AG08396 (cell line): Measurements from ENCODE around the gene GLG1.

Experiments
- DNase-seq: peaks from one replicate; pipeline ENCODE4 v3.0.0; 2012; ENCODE audit warnings: low spot score, mixed read lengths

Gene GLG1

DNA sequence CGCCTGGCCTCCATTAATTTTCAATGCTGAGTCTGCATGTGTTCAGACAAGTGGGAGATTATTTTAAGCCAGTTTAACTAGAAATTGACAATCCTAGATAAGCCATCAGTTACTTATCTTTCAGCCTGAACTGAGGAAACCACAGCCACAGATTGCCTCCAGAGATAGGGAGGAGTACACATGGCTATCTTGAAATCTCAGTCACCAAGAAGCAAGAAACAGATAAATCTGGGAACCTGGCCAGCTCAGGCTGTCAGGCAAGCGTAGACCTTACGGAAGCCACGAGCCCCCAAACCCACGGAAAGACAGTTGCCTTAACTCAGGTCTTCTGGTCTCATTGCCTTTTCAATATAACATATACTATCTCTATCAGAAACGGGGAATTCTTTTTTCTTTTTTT, 2.0 kb upstream of the GLG1 start:
- DNase-seq, result no peak

- no peak for DNase-seq
These were observed 1.5 kb upstream of the GLG1 start for GRCh38 chr16:74608381-74608780.

DNA sequence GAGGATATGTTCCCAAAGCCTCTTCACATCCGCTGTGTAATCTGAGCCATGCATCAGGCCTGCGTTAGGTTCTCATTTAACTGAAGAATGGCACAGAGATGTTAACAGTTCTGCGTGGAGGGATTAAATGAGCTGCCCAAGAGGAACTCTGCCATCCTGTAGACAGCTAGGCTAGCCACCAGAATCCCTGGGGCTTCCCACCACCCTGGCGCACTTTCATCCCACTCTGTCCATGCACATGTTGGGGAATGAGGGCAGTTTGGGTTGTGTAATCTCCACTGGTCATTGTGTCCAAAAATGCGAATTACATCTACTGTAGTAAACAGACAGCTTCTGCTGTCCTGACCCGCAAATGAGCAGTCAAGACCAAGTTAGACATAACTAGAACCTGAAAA, 1.0 kb upstream of the GLG1 start:
- no peak for DNase-seq

DNA sequence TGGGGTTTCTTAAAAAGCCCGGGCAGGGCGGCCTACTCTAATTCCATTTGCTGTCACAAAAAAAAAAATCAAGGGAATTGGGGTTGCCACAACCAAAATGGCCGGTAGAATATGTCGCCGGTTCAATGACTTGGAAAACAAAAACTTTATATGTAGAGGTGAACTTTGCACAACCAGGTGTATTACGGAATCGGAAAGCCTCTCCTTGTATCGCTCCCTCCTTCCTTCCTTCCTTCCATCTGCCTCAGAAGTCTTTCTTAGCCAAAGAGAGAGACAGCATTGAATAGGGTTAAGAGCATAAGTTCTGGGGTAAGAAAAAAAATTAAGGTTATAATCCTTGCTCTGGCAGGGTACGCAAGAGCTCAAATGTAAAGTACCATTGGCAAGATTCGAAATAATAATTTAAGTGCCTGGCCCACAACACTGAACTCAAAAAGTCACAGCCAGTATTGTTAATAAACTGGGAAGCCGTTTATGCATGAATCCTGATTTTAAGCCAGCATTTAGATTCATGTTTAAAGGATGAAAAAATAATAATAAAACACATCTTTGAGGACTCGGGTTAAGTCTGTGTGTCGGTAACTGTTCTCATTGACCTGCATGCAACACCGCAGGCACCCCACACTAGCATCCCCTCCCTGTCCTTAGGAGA, 522 bp upstream of the GLG1 start:
- DNase-seq, result no peak

DNA sequence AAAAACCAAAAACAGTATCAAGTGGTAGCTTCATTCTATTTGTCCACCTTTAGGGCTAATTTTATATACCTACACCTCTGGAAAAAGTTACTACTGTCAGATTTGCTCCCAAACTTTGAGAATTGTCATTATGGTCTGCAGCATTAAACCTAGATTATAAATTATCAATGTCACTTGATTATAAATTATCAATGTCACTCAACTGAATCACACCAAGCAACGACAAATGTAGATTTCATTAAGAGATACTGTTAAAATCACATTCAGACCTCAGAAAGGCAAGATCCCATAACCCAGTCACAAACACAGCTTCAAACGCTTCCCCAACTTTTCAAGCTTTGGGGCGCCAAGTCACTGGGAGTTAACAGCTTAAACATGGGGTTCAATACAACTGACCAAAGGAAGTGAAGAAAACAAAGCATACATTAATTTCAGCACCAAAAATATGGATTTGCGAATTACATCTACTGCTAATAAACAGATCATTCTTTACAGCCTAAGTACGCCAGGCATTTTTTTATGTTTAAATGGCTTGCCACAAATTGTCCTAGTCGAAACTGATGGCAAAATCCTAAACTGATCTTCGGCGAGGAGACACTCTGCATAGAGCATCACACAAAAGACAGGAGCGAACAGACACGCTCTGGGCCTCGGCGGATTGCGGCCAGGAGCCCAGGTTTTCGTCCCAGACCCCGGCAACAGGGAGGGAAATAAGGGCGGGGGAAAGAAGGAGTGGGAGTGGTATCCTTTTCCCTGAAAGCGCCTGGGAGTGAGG, 981 bp downstream of the GLG1 start:
- no peak for DNase-seq

DNA sequence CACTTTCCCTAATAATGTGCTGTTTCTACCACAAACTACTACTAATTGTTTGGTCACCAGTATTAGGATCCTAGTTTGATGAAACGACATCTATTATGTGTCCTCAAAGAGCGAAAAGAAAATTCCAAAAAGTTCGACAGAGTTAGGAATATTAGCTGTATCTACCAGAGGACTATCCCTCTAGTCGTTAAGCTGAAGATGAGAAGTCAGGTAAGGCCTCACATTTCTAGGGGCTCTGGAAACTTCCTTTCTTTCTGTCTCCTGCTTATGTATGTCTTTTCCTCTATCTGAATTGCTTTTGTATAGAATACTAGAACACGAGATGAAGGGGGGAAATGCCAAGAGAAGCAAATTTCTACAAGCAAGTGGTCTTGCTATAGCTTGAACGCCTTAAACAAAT, 1.6 kb downstream of the GLG1 start:
- DNase-seq, result no peak

DNA sequence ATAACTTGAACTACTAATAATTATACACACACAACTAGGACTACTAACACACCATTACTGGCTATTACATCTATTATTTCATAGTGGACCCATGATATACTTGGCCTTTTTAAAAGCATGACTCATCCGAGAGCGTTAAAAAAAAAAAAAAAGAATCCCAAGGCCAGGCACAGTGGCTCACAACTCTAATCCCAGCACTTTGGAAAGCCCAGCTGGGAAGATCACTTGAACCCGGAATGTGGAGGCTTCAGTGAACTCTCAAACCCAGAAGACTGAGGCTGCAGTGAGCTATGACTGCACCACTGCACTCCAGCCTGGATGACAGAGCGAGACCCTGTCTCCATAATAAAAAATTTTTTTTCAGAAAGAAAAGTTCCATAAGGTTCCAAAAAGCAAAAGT, 3.1 kb downstream of the GLG1 start:
- DNase-seq, result no peak

DNA sequence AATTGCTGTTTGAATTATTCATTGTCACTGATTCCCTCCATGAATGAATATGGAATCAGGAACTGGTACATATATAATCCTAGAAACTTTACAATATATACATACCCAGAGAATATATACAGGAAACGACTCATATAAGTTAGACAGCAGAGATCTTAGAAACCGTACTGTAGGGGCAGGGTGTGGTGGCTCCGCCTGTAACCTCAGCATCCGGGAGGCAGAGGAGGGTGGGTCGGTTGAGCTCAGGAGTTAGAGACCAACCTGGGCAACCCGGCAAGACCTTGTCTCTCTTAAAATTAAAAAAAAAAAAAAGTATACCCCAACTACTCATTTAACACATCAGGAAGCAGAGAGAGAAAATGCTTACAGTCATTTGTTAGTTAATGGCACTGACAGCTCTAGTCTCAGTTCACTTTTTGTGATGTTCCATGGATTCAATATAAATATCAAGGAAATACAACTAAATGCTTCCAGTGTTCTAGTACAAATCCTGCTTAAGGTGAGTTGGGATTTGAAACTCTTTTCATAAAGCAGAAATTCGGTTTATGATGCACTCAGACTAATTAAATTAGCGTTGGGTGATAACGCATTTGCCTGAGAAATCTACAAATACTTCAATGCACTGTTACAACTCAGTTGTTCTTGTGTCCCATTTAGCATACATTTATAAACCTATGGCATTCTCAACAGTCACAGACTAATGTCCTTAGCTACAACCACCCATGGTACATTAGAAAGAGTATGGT, 5.6 kb downstream of the GLG1 start:
- no peak for DNase-seq

- no peak for DNase-seq
These were observed 10.3 kb downstream of the GLG1 start for GRCh38 chr16:74596586-74596985.

DNA sequence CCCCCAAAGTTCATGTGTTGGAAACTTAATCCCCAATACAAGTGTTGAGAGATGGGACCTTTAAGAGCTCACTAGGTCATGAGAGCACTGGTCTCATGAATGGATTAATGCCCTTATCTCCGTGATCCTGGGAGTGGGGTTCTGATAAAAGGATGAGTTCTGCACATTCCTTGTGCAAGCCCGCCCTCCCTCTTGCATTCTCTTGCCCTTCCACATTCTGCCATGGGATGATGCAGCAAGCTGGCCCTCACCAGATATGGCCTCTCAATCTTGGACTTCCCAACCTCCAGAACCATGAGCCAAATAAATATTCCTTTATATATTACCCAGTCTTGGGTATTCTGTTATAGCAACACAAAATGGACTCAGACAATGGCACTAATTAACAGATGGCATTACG, 14.1 kb downstream of the GLG1 start:
- DNase-seq, result no peak

- DNase-seq, result no peak
These were observed 14.9 kb downstream of the GLG1 start for GRCh38 chr16:74591876-74592650.

GRCh38 chr16:74586948-74587347, 20.0 kb downstream of the GLG1 start:
- no peak for DNase-seq

- DNase-seq, result no peak
These were observed 21.0 kb downstream of the GLG1 start for GRCh38 chr16:74585846-74586443.

DNA sequence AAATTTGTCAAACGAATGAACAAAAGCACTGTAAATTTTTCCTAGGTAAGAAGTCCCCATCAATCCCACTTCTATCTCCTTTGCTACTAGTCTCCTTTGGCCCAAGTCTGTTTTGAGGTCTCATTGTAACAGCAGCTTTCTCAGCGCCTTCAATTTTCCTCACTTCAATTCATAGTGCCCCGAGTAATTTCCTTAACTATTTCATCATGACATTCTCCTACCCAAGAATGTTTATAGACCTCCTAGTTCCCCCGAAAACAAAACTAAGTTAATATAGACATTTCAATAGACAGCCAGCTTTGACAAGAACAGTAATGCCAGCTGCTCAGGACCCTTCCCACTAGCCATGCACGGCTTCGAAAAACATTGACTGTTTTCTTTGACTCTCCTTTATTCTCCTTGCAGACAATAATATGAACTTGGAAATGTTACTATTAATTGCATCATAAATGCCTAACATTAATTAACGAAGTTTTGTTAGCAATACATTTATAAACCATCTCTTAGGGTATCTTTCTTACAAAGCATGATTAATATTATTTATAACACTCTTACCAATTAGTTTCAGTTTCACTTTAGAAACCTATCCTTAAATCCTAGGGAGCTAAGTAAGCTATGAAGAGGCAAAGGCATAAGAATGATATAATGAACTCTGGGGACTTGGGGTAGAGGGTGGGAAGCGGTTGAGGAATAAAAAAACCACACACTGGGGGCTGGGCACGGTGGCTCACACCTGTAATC, 22.8 kb downstream of the GLG1 start:
- no peak for DNase-seq

DNA sequence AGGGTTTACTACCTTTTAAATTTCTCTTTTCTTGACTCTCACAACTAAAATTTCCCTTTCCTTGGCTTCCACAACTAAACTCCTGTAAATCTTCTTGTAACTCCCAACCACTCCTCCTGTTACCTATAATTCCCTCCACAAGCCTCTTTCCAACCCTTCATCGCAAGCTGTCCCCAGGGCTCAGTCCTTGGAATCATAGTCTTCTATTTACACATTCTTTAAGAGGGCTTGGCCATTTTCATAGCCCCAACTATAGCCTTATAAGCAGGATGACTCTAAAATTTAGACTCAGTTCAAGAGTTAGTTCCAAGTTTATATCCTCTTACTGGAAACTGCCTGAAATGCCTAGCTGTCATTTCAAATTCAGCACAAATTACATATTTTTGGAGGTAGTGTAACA, 23.9 kb downstream of the GLG1 start:
- DNase-seq, result no peak

GRCh38 chr16:74580833-74581232, 26.1 kb downstream of the GLG1 start:
- DNase-seq, result no peak

DNA sequence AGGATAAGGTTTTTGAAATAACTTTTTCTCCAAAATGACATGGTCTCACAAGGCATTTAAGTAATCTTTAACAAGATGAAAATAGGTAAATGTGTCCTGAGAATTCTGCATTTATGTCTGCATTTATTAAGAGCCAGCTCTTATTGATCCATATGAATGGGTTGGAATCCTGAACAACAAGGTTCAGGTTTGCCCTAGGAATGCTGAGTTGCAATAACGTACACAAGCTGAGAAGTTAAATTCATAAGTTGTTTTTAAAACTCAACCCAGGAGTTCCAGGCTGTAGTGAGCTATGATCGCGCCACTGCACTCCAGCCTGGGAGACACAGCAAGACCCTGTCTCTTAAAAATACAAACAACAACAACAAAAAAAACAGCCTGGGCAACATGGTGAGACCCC, 28.1 kb downstream of the GLG1 start:
- DNase-seq, result no peak

- no peak for DNase-seq
These were observed 28.5 kb downstream of the GLG1 start for GRCh38 chr16:74578433-74578832.

DNA sequence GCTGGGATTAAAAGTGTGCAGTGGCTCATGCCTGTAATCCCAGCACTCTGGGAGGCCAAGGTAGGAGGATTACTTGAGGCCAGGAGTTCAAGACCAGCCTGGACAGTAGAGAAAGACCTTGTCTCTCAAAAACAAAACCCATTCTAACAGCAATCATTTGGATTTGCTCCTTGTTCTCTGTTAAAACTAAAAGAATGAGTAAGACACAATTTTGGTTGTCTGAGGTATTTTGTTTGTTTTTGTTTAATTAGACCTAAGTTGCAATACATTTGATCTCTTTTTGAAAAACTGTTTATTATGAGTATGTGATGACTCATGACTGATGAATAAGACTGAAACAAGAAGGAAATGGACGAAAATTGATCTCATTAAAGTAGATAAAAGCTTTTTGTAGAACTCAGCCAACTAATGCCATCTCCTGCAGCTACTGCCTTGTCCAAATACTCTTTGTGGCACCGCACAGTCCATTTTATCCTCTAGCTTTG, 29.0 kb downstream of the GLG1 start:
- peak; percentile 38 for DNase-seq

DNA sequence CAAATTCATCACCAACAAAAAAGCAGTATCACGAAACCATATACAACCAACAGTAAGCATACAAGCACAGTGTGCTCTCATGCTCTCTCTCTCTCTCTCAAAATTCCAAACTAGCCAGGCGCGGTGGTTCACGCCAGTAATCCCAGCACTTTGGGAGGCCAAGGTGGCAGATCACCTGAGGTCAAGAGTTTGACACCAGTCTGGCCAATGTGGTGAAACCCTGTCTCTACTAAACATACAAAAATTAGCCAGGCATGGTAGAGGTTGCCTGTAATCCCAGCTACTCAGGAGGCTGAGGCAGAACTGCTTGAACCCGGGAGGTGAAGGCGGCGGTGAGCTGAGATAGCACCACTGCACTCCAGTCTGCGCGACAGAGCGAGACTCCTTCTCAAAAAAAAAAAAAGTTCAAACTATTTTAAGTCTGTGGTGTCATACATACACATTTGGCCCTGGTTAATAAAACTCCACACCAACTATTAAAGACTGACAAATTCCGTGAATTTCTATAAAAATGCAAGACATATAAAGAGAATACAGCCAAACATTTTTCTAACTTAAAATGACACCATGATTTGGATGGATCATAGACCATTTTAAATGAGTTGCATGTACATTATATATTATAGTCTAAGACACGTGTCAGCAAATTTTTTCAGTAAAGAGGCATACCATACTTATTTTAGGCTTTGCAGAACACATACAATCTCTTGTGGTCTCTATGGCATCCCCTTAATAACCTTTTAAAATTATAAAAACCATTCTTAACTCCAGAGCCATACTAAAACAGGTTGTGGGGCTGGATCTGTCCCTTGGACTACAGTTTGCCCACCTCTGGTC, 30.9 kb downstream of the GLG1 start:
- DNase-seq, result no peak
